GM21367 (cell line): ENCODE measurements around the gene FRY.

Source experiments
- ATAC-seq: cut with Tn5 transposase; IDR thresholded peaks from one replicate; pipeline ENCODE4 v1.9.1; 2021; ENCODE audit not compliant: unreplicated experiment

Gene FRY

DNA sequence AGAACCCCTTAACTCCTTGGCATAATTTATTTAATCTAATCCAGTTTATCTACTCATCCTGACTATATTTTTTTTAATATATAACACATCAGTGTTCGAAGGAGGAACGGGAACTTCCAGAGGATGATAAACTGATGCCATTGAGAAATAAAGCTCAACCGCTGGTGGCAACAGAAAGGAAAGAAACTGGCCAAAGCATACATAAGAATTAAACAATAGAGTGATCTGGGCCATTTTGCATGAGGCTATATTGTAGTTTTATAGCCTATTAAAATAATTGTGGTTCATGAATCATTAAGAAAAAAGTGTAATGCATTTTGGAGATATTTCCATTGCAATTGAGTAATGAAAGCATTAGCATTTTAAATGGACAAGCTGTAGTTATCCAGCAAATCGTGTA, 94.2 kb downstream of the FRY start:
- ATAC-seq: no peak

DNA sequence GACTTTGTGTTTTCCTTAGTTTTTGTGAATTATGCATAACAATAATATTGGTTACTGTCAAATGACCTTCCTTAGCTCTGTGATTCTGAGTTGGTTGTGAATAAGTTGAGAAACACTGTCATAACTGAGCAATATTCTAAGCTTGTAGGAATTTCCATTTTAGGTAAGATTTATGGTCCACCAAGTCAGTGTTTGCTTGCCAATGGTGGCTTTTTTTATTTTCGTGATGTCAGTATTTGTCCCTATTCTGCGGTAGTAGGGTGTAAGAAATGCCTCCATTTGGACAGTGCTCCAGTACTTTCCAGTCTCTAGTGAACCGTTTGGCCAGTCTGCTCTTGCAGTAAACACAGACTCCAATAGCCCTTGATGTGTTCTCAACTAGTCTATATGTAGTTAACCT, 94.7 kb downstream of the FRY start:
- ATAC-seq: no peak

DNA sequence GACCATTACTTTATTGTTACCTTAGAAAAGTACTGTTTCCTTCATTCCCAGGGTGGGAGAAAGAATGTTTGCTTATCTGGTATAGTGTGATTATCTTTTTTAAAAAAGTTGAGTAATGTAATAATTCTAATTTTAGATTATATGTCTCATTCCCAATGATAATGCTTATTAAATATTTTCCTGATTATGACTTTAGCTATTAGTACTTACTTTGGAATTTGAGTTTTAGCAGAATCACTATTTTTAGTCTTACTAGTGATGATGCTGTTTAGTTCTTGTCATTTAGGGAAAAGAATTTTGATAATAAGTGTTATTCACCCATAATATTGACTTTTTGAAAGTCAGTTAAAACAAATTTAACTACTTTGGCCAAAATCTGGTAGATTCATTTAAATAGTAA, 95.2 kb downstream of the FRY start:
- no peak for ATAC-seq

DNA sequence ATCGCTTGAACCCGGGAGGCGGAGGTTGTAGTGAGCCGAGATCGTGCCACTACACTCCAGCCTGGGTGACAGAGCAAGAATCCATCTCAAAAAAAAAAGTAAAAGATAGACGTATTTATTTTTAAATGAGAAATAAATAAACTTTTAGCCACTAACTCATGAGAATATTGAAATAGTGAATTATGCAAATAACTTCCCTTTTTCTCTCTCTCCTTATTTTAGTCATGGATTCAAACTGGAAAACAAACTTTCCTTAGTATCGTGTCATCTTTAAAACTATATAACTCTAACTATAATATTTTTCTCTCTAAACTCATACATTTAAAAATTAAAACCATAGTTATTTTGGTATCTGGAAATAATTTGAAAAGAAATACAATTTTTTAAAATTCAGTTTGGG, 96.1 kb downstream of the FRY start:
- no peak for ATAC-seq

DNA sequence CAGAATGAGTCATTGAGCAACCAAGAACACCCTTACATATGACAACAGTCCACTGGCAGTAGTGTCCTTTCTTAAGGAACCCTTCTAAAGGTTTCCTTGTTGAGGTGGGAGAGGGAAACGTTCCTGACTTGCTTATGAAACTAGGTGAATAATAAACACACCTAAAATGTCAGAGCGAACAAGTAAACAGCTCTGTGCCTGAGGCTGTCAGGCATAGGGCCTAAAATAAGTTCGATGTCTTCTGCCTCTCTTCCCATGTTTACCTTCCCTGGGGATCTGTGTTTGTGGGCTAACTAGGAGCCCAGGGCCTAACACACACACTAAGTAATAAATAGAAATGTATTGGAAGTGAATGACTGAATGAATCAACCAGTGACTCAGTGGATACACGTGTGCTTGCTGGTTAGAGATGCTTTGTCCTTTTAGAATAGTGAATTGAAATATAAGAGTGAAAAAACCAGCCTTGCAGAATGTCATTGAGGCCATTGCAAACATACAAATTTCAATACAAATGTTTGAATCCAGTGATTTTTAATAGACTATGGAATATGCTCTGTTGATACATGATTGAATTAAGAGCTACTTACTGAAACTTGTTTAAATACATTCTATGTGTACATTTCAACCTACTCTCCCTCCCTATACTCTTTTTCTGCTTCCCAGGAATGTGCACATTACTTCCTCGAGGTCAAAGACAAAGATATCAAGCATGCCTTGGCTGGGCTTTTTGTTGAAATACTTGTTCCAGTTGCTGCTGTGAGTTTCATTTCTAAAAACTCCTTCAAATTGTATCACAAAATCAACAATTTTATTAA, 102.9 kb downstream of the FRY start:
- ATAC-seq: no peak

DNA sequence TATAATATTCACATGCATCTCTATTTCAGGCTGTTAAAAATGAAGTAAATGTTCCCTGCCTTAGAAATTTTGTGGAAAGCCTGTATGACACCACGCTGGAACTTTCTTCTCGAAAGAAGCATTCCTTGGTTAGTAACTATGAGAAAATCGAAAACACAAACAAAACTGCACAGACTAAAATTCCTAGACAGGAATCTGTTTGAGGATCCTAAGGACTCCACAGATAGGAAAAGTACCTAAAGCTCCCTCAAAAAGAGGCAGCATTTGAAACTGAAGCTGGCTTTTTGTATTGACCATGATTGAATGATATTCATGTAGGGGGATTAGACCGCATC, 103.4 kb downstream of the FRY start:
- no peak for ATAC-seq

DNA sequence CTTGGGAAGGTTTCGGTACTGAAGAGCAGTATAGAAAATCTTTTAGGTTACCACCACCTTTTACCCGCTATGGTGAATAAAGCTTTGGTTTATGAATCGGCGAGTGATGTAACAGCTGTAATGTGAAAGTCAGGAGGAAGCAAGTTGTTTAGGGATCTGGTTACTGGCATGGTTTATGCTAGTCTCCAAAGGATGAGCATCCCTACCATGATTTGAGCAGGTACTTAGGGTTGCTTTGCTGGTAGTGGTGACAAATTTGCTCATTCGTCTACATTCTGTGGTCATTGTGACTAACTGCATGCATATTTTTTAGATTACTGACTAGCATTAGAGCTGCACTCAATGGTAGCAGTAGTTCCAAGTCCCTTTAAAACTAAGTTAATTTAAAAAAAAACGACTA, 104.1 kb downstream of the FRY start:
- no peak for ATAC-seq

DNA sequence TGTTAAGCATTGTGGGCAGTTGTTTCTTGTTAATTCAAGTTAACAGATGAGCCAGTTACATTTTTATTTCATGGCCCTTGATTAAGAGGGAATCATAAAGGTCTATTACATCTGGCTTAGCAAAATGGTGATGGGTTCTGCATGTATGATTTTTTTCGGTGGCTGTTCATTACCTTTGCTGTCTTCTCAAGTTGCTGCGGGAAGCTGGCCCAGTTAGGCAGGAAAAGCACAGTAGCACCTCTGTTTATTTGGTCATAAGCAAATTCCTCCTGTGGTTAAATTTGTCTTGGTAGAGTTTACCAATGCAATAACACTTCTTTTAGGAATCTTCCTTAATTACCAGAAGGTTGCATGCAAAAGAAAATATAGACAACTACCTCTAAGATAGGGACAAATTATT, 104.5 kb downstream of the FRY start:
- ATAC-seq: no peak

DNA sequence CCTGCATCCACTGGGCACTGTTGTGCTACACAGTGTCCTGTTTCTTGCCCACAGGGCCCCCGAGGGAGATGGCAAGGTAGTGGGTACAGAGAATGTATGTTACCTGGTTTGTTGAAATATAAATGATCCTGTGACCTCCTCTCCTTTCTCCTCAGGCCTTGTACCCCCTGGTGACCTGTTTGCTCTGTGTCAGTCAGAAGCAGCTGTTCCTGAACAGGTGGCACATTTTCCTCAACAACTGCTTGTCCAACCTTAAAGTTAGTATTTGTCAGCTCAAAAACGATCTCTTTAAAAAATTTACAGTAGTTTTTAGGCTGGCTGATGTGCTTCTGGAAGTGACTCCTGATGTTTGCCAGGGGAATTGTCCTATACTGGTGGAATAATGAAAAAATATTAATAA, 105.1 kb downstream of the FRY start:
- no peak for ATAC-seq

DNA sequence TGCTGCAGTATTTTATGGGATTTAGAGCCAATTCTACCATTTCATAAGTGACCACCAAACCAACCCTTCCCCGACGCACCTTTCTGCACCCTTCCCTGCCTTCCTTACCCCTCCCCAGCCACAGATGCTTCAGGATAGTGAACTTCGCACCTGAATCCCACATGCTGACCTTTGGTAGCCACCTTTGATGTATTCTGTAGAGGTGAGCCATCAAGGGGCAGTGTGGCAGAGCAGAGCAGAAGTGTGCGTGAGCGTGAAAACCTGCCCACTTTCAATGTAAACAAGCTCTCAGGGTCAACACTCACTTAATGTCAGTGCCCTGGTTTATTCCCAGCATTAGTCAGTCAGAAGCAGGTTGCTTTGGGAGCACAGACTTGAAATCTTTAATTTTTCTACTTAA, 107.7 kb downstream of the FRY start:
- ATAC-seq: no peak

DNA sequence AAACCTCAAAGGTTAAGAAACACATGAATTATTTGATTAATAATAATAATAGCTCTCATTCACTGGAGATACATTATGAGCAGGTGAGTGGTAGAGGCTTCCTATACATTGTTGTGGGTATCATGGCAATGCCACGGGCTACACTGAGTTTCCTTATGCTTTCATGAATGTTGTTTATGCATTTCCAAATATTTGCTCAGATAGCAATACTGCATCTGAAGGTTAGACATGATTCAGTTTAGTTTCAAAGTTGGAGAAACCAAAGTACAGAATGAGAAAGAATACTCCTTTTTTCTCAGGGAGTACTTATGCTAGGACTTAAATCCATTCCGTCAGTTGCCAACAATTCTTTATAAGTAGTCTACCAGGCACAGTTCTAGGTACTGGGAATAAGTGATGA, 108.5 kb downstream of the FRY start:
- ATAC-seq: no peak

DNA sequence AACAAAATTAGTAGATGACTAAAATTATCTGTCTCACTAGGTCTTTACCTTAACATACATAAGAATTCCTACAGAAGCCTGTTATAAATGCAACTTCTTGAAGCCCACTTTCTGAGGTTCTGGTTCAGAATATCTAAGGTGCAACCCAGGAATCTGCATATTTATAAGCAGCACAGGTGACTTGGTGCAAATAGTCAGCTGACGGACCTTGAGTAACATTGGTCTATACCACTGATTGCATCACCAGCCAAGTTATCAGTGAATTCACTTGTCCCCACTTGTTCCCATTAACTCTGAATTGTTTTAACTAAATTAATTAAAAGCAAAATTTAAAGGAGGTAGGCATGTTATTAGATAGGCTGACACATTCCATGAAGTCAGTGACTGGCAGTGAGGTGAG, 109.9 kb downstream of the FRY start:
- ATAC-seq: no peak

DNA sequence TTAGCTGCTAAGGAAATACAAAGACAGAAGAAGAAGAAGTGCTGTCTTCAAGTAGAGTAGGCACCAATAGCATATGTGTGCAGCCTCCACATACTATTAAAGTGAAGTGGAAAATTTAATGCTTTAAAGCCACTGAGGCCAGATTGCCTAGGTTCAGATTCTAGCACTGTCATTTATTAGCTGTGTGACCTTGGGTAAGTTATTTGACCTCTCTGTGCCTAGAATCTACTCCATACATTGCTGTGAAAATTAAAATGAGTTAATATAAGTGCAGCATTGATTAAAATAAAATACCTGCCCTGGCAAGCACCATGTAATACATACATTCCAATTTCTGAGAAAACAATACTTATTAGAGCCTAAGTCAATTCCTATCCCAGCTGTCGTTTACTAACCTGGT, 110.5 kb downstream of the FRY start:
- no peak for ATAC-seq

DNA sequence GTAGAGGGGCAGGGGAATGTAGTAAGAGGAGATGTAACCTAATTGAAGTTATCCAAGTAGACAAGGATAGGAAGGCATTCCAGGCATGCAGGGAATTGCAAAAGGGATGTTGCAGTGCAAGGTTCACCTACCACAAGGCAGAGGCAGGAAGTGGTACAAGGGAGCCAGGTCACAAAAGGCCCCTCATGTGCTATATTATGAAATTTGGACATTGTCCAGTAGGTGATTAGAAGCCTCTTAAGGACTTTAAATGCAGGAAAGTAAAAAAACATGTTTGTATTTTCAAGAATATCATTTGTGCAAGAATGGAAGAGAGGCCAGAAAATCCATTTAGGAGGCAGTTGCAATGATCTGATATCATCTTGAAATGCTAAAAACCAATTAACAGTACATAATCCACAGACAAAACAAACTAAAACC, 111.4 kb downstream of the FRY start:
- no peak for ATAC-seq

DNA sequence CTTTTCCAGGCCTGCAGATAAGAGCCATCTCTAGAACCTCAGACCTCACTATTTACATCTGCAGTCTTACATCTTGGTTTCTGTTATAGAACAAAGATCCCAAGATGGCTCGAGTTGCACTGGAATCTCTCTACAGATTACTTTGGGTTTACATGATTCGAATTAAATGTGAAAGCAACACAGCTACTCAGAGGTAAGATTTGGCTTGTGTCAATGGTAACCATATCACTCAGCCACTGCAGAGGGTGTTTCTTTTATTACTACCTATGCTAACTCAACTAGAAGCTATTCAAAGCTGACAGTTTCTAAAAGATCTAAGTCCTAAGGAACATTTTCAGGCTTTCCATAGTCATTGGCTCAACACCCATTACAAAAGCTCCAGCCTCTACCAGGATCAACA, 115.6 kb downstream of the FRY start:
- ATAC-seq: no peak

DNA sequence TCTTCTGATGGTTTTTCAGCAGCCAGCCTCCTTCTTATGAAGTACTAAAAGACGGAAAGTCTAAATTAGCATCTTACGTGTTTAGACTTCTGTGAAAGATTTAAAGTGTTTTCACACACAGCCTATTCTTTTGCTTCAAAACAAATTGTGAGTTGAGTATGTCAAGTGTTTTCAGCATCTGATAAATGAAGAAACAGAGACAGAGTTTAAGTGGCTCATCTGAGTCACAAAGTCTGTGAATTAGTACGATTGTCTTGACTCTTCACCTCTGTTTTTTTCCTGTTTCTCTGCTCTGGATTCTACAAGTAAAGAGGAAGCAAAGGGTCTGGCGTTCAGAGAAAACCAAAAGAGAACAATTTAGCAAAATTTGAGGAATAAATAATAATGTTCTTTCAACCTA, 116.4 kb downstream of the FRY start:
- no peak for ATAC-seq

DNA sequence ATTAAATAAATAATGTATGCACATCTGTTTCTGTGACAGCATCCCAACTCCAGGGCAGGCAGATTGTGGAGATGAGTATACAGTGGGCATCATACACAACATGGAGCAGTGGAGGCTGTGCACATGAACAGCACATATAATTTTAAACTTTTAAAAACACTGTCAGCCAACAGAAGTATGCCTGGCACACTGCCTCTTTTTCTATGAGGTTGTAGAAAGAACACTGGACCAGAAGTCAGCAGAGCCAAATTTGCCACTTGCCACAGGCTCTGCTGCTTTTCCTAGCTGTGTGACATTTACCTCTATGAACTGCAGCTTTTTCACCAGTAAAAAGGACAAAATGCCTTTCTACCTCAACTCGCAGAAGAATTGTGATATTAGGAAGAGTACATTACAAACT, 118.7 kb downstream of the FRY start:
- ATAC-seq: no peak

DNA sequence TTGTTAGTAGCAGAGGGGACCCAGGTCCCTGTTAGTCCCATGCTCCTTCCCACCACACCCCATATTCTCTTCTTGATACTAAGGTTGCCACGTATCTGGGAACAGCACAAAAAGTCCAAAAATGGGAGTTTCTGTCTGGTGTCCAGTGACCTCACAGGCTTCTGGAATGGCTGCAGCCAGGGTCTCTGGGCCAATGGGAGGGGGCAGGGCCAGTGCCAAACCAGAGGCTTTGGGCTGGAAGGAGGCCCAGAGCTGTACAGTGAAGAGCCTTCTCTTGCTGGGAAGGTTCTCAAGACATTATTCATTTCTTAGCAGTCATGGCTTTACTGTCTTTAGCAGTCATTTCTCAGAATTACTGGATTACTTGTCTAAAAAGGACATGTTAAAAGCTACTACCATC, 119.2 kb downstream of the FRY start:
- ATAC-seq: no peak

DNA sequence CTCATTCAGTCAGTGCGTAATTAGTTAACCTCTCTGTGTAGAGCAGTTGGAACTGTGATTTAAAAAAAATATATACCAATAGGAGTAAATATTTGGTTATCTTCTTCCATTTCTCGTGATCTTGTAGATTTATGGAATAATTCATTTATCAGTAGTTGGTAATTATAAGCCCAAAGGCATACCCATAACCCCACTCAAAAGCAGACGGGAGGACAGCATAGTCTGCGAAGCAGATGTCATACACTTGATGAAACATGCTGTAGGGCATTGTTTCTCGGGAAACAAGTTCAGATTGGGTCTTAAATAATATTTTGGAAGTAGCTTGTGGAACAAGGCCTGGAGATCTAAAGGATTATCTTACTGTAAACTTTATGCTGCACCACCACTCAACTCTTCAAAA, 119.7 kb downstream of the FRY start:
- ATAC-seq: no peak

DNA sequence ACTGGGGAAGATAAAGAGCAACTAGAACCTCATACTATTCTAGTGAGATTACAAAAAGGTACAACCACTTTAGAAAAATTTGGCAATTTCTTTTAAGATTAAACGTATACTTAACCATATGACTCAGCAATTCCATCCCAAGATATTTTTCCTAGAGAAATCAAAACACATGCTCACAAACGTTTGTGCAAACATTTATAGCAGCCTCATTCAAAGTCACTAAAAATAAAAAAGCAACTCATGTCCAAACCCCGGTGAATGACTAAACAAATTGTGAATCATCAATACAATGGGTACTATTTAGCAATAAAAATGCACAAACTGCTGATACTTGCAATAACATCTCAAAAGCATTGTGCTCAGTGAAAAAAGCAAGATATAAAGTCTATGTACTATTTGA, 121.5 kb downstream of the FRY start:
- no peak for ATAC-seq

DNA sequence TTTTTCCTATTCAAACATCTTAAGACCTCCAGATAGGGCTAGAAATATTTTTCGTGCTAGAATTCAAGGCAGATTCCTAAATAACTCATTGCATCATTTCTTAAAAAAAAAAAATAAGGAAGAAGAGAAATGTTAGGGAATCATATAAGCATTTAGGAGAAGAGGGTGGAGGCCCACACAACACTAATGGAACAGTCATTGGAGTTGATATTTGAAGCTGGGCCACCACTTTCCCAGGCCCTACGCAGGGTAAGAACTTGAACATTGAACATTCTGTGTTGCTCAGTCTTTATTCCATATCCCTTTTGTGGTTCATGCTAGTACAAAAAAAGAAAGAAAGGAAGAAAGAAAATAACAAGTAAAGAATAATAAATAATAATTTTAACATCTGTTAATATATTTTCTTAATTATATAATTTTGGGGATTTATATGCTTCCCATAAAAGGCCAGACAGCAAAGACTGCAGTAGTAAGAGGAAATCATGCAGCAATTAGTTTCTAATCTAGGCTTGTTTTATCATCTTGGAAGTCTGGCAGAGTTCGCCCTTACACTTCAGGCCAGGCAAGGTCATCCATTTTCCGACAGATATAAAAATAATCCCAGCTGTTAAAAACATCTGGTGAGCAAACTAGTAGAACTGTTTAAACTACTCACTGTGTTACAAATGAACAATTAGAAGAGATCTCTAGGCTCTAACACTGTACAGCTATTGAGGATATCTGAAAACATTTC, 127.7 kb downstream of the FRY start:
- no peak for ATAC-seq

DNA sequence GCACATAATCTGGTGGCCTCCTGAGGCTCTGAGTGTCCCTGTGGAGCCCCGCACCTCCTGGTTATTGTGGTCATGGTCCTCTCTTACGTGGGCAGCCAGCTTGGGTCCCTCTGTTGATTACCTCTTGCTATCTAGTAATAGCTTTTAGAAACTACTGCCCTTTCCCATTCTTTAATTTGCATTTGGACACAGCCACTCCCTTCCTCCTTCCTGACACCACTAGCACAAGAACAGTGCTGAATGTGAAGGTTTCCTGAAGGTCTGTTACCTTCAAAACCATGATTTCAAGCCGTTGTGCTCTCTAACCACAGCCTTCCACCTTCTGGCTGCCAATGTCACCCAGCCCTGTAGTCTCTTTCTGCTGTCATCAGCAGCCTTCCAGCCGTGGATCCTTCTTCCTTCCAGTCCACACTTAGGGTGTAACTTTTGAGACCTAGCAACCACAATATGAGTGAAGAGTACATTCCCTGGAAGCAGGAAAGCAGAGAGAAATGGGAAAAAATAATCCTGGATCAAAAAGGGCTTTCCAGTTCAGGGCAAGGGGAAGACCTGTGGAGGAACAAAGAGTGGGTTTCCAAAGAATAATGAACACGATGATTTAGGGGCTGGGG, 130.9 kb downstream of the FRY start:
- no peak for ATAC-seq
